Sigmoid colon (tissue), 3 donors: Measurements from ENCODE around the gene ENAH.

ENCODE experiments used
- CTCF ChIP-seq, 4 experiments: fragments of 450-650 bp in 3 of 4; fragments of 200-600 bp in 1 of 4; IDR thresholded peaks; one replicate each; pipeline ENCODE4 v1.5.1; 2016 to 2019; ENCODE audit warnings: antibody characterized with exemption in 4 of 4, mild to moderate bottlenecking in 3 of 4, moderate library complexity in 2 of 4
- POLR2A ChIP-seq, 2 donors: fragments of 450-650 bp; IDR thresholded peaks; one replicate each; pipeline ENCODE4 v1.6.1; 2016; ENCODE audit warnings: antibody characterized with exemption in 2 of 2, mild to moderate bottlenecking in 2 of 2, moderate library complexity in 2 of 2

GRCh38 chr1:225461533-225462428, 191.1 kb downstream of the ENAH start:
- no peak for TF ChIP-seq CTCF (IDR thresholded peaks at IDR 0.05)
- no peak for TF ChIP-seq POLR2A (IDR thresholded peaks at IDR 0.05)
